HG02610 (cell line): ENCODE measurements around the gene SCAPER.
"Not testable (repeated sequence)": the region's sequence is repeated elsewhere in the genome, so short reads cannot be mapped to it uniquely, and the experiment has no call there.

Experiments used
- ATAC-seq: cut with Tn5 transposase; IDR thresholded peaks from one replicate; pipeline ENCODE4 v1.9.1; 2021; ENCODE audit warnings: mild to moderate bottlenecking, moderate library complexity; ENCODE audit not compliant: unreplicated experiment

SCAPER gene

DNA sequence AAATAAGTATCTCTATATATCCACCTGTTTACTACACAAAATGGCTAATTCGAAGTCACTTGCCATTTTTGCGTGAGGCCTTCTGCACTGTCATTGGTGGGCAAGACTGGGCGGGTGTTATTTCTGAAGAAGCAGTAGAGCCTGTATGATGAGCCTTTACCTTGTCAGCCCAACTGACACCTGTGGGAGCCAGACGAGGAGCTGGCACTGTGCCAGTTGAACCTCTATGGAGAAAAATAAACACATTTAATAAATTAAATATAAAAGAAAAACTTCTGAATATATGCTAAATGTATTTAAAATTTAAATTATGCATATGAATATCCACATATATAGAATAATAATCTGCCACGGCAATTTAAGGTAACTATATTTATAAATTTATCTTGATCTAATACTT, 109.9 kb downstream of the SCAPER start:
- ATAC-seq, result no peak

DNA sequence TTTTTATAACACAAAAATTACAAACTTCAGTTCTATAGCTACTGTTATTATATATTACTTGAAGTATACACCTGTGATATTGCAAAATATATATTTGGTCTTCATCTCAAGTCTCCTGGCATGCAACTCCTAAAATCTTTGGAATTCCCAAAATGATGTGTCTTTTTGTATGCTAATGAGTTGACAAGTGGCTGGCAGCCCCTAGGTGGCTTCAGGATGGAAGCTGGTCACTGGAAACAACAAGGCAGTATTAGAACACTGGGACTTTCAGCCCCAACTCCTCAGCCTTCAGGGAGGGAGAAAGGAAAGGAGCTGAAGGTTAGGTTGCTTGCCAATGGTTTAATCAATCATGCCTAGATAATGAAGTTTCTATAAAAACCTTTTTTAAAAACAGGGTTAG, 112.0 kb downstream of the SCAPER start:
- ATAC-seq, result no peak

DNA sequence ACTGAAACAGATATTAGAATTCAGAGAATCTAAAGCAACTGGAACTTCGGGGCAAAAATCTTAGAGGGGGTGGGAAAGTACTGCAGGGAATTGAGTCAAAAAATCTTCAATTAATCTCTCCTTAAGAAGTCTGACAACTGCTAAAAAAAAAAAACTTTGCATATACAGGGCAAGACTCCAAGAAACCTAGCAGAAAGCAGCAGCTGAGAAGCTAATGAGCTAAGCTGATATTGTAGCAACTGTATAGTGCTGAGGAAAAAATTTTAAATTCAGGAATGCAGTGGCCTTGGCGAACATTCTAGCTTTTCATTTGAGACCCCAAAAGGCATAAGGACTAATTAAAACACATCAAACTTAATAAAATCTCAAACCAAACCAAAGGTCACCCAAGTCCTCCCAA, 113.6 kb downstream of the SCAPER start:
- ATAC-seq, result no peak

DNA sequence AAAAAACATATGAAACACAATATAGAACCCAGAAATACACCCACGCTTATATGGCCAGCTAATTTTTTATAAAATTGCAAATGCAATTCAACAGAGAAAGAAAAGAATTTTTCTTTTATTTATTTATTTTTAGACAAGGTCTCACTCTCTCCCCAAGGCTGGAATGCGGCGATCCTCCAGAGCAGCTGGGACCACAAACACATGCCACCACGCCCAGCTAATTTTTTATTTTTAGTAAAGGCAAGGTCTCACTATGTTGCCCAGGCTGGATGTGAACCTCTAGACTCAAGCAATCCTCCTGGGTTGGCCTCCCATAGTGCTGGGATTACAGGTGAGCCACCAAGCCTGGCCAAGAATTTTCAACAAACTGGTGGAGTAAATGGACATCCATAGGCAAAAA, 117.9 kb downstream of the SCAPER start:
- no peak for ATAC-seq

DNA sequence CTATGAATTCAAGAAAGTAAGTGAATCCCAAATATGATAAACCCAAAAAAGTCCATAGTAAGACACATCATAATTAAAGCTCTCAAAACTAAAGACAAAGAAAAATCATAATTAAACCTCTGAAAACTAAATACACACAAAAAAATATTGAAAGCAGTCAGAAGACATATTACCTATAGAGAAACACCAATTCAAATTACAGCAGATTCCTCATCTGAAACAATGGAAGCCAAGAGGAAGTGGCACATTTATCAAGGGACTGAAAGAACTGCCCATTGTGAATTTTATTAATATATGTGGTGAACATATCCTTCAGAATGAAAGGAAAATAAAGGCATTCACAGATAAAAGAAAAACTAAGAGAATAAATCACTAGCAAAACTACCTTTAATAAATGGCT, 128.2 kb downstream of the SCAPER start:
- ATAC-seq, result no peak

DNA sequence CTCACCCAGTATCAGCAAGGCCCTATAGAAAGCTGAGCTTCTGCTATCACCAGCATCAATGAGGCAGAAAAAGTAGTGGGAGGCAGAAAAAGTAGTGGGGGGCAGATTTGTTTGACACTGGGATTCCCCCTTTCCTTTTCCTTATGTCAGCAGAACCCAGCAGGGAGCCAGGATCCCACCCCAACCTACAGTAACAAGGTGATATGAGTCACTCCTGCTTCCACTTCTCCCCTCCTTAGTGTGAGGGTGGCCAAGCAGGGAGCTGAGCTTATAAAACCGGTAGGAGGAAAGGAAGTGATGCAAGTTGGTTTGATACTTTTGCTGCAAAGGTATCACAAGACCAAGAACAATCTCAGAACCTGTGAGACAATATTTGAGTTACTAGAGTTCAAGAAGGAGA, 128.7 kb downstream of the SCAPER start:
- ATAC-seq, result no peak

DNA sequence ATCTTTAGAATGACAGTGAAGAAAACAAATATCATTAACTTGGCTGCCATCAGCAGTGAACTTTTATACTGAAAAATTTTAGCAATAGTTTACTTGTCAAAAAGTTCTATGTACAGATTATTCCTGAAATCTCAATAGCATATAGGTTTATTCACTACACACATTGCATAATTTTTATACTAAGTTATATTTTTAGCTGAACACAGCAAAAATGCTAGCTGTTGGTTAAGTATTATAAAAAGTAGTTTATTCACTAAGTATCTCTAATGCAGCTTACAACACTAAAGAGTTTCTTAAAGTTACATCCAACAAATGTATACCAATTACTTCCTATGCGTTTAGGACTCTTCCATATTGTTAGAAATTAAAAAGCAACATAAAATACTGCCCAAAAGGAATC, 131.9 kb downstream of the SCAPER start:
- ATAC-seq, result no peak

DNA sequence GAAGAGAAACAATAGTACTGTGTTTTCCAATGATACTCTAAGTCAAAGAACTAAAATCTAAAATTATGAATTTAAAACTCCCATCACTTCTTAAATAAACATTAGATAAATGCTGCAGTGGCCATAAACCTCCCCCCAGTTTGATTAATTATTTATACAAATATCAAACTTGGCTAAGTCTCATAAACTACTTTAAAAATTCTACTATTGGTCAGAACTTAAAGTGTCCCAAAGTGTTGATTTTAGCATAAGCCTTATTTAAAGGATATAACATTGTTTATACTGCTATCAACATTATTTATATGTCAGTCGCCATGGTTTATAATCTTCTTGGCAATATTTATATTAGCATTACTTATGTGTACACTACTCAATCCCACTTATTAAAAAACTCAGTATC, 132.4 kb downstream of the SCAPER start:
- no peak for ATAC-seq

DNA sequence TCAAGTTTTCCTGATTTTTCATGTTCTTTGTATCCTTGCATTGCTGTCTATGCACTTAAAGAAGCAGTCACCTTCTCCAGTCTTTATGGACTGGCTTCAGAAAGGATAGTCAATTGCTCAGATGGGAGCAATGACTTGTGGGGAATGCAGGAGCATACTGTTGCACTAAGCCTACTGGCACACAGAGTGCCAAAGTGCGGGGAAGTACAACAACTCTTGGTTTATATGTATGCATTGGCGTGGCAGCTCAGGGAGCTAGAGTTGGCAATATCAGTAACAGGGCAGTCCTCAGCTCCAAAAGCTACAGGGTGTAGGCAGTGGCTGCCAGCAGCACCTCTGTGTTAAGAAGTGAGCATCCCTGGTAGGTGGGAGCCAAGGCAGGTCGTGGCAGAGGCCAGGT, 141.1 kb downstream of the SCAPER start:
- no peak for ATAC-seq

DNA sequence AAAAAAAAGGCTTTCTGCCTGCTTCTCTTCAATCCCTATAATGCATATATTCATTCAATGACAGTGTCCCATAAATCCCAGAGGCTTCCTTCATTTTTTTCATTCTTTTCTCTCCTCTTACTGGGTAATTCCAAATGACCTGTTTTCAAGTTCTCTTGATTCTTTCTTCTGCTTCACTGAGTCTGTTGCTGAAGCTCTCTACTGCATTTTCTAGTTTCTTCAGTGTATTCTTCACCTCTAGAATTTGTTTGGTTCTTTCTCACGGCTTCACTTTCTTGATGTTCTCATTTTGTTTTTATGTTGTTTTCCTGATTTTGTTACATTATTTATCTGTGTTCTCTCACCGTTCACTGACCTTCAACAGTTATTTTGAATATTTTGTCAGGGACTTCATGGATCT, 141.6 kb downstream of the SCAPER start:
- ATAC-seq, result no peak

DNA sequence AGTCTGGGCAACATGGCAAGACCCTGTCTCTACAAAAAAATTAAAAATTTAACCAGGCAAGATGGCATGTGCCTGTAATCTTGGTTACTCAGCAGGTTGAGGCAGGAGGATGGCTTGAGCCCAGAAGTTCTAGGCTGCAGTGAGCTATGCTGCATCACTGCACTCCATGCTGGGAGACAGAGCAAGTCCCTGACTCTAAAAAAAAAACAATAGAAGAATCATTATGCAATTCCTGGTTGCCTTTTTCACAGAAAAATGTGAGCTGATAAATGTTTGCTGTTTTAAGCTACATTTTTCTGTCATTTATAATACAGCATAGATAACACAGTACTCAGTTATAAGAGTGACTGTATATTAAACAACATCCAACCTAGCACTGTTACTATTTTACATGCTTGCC, 148.8 kb downstream of the SCAPER start:
- no peak for ATAC-seq

DNA sequence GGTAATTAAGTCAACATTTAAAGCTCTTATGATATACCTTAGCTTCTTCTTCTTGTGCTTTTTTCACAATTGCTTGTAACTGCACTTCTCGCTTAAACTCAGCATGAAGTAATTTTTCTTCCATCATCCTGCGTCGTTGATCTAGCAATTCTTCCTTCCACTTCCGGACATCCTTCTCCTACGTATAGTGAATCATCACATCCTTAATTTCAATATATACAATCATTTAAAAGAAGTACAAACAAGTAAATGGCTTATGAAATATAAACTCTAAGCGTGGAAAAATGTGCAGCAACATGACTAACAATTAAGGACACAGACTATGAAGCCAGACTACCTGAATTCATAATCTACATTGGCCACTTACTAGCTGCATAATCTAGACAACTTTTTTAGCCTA, 151.4 kb downstream of the SCAPER start:
- ATAC-seq, result no peak

DNA sequence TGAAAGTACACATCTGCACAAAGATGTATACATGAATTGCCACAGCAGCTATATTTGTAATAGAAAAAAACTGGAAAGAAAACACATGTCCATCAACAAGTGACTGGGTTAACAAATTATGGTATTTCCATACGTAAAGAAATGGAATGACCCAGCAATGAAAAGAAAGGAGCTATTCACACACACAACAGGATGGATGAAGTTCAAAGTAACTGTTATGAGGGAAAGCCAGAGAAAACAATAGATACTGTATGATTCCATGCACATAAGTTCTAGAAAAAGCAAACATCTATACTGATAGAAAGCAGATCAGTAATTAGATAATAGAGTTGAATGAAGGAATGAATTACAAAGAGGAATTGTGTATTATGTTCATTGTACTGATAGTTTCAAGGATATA, 152.0 kb downstream of the SCAPER start:
- ATAC-seq, result no peak

DNA sequence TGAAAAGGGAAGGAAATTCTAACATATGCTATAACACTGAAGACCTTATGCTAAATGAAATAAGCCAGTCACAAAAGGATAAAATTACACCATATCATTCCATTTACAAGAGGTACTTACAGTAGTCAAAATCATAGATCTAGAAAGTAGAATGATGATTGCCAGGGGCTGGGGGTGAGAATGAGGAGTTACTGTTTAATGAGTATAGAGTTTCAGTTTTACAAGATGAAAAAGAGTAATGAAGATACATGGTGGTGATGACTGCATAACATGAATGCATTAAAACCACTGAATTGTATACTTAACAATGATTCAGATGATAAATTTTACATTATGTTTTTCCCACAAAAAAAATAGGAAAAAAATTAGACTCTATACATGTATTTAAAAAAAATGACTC, 152.6 kb downstream of the SCAPER start:
- no peak for ATAC-seq

DNA sequence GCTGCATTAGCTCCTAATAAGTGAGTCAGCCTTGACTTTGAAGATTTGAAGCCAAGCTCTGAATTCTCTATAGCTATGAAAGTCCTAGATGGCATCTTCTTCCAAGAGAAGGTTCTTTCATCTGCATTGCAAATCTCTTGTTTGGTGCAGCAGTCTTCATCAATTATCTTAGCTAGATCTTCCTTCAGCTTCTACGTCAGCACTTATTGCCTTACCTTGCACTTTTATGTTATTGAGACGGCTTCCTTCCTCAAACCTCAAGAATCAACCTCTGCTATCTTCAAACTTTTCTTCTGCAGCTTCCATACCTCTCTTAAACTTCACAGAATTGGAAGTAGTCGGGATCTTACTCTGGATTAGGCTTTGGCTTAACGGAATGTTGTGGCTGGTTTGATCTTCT, 167.6 kb downstream of the SCAPER start:
- ATAC-seq, result no peak

DNA sequence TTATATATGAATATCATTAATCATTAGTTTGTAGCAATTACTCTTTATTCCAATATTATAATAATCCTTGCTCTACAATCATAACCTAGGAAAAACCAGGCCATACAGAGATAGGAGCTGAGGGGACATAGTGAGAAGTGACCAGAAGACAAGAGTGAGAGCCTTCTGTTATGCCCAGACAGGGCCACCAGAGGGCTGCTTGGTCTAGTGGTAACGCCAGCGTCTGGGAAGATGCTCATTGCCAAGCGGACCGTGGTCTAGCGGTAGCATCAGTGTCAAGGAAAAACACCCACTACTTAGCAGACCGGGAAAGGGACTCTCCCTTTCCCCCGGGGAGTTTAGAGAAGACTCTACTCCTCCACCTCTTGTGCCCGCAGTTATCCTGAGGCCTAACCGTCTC, 172.8 kb downstream of the SCAPER start:
- not testable (repeated sequence) for ATAC-seq

DNA sequence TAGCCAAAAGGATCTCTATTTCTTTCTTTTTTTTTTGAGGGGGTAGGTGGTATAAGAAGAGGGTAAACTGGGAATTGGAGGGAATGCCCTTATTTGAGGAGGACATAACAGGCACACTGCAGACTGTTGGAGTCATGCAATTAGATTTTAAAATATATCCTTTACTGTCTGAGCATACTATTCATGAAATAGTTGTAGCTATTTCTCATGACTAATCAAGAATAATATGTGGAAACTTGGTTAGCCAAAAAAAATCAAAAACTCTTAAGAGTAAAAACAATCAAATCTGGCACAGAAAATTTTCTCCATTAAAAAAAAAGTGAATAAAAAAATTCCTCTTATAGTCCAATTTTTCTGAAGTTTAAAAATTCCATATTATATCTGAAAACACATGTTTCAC, 174.9 kb downstream of the SCAPER start:
- ATAC-seq, result no peak

DNA sequence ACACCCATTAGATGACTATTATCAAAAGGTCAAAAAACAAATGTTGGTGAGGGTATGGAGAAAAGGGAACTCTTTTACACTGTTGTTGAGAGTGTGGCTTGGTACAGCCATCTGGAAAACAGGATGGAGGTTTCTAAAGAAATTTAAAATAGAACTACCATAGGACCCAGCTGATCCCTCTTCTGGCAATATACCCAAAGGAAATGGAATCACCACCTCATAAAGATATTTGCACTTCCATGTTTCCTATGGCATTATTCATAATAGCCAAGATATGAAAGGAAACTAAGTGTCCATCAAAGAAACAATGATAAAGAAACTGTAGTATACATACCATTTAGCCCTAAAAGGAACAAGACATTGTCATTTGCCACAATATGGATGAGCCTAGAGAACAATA, 186.3 kb downstream of the SCAPER start:
- ATAC-seq, result no peak

DNA sequence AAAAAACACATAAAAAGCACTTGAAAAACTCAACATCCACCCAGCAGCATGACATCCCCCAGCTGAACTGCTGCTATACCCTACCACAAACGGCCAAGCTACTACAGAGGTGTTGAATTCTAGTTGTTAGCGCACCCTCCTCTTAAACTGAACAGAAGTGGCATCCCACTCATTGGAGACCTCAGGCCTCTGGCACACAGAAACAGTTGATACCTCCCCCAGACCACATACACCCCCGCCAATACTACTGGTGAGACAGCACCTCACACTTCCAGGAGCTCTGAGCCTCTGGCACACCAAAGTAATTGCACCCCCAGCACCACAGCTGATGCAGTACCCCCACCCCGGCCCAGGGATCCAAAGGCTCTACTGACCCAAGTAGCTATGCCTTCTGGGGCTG, 190.2 kb downstream of the SCAPER start:
- ATAC-seq, result no peak

DNA sequence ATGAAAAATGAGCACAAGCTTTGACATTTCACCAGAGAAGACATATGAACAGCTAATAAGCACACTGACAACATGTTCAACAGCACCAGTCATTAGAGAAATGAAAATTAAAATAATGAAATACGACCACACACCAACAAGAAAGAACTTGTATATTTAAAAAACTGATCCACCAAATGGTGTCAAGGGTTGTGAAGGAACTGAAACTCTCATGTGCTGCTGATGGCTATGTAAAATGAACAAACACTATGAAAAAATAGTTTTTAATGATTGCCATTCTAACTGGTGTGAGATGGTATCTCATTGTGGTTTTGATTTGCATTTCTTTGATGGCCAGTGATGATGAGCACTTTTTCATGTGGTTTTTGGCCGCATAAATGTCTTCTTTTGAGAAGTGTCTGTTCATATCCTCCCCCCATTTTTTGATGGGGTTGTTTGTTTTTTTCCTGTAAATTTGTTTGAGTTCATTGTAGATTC, 193.8 kb downstream of the SCAPER start:
- no peak for ATAC-seq

DNA sequence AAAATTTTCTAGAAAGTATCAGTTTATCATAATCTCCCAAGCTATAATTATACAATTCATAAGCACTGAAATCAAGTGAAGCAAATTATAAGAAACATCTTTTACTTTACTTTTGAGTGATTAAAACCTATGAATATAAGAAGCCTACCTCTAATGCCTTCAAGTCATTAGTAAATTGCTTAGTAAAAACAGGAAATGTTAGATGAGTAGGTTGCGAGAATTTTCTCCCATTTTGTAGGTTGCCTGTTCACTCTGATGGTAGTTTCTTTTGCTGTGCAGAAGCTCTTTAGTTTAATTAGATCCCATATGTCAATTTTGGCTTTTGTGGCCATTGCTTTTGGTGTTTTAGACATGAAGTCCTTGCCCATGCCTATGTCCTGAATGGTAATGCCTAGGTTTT, 201.1 kb downstream of the SCAPER start:
- ATAC-seq, result not testable (repeated sequence)

DNA sequence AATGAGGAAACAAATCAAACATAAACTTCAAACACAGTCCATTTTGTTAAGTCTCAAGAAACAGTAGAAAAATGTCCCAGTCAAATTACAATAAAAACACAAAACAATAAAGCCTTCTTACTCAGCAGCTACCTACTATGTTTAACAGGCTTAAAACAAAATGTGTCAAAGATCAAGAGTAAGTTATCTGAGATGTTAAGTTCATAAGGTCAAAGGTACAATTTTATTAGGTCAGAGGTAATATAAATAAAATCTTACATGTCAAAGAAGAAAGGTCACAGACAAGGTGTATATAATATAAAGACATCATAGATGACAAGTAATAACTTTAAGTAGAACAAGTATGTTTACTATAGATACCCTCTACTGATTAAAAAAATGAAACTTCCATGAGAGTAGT, 208.3 kb downstream of the SCAPER start:
- ATAC-seq, result no peak

DNA sequence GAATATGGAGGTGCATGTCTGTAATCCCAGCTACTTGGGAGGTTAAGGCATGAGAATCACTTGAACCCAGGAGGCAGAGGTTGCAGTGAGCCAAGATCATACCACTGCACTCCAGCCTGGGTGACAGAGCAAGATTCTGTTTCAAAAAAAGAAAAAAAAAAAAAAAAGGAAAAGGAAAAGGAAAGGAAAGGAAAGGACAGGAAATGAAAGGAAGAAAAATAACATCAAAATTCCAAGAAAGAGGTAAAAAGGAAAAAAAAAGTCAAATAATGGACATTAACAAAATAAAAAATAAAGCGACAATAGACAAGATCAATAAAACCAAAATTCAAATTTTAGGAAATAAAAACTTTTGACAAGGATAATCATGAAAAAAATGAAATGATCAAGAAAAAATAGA, 212.6 kb downstream of the SCAPER start:
- not testable (repeated sequence) for ATAC-seq

DNA sequence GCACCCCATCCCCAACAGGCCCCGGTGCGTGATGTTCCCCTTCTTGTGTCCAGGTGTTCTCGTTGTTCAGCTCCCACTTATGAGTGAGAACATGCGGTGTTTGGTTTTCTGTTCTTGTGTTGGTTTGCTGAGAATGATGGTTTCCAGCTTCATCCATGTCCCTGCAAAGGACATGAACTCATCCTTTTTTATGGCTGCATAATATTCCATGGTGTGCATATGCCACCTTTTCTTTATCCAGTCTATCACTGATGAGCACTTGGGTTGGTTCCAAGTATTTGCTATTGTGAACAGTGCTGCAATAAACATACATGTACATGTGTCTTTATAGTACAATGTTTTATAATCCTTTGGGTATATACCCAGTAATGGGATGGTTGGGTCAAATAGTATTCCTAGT, 217.5 kb downstream of the SCAPER start:
- not testable (repeated sequence) for ATAC-seq
